Ishikawa (cell line): ENCODE results near the gene PPP2R2C.

Experiments
- CREB1 ChIP-seq: IDR thresholded peaks from 2 replicates; pipeline ENCODE4 v1.6.1; 2012; ENCODE audit warnings: low read depth
- EGR1 ChIP-seq: IDR thresholded peaks from 2 replicates; pipeline ENCODE4 v1.6.1; 2012
- MAX ChIP-seq: IDR thresholded peaks from 2 replicates; pipeline ENCODE4 v1.6.1; 2012
- TAF1 ChIP-seq: IDR thresholded peaks from 2 replicates; pipeline ENCODE4 v1.6.1; 2012; ENCODE audit warnings: low read depth, mild to moderate bottlenecking
- TF ChIP-seq, protein P1 (sequence below): IDR thresholded peaks from 2 replicates; pipeline ENCODE4 v1.6.1; 2012

DNA sequence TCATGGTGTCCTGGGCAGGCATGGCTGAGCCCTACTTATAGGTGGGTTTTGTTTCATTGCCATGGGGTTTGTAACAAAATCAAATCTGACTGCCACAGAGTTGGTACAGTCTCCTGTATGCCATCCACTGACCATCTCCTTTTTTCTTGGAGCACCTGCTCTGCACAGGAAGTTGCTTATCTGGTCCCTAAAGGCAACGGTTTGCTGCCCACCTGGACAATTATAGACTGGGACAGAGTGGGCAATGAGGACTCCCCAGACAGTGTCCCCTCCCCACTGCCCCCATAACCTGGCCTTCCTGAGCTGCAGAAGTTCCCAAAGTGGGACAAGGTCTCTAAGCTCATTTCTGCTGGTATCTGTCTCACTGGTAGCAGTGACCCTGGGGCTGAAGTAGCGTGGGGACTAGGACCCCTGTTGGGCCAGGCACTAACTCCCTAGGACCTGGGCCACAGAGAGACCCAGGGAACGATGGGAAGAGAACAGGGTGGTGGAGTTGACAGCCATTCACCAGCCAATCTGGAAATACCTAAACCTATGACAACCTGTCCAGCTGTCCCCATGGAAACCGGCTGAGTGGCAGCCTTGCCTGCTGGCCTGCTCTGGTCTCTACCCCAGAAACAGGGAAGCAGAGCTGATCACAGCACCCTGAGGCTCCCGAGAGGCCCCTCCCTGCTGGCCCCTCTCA lies 138.1 kb downstream of the PPP2R2C start:
- TF ChIP-seq TAF1 (no peak), EGR1 (no peak), CREB1 (no peak), MAX (no peak)
- TF ChIP-seq, protein P1, sequence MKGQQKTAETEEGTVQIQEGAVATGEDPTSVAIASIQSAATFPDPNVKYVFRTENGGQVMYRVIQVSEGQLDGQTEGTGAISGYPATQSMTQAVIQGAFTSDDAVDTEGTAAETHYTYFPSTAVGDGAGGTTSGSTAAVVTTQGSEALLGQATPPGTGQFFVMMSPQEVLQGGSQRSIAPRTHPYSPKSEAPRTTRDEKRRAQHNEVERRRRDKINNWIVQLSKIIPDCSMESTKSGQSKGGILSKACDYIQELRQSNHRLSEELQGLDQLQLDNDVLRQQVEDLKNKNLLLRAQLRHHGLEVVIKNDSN = no peak
